ENCODE data around the gene TAF11L6.
"Not testable (repeated sequence)": the region's sequence is repeated elsewhere in the genome, so short reads cannot be mapped to it uniquely, and the experiment has no call there.

The TAF11L6 gene

DNA sequence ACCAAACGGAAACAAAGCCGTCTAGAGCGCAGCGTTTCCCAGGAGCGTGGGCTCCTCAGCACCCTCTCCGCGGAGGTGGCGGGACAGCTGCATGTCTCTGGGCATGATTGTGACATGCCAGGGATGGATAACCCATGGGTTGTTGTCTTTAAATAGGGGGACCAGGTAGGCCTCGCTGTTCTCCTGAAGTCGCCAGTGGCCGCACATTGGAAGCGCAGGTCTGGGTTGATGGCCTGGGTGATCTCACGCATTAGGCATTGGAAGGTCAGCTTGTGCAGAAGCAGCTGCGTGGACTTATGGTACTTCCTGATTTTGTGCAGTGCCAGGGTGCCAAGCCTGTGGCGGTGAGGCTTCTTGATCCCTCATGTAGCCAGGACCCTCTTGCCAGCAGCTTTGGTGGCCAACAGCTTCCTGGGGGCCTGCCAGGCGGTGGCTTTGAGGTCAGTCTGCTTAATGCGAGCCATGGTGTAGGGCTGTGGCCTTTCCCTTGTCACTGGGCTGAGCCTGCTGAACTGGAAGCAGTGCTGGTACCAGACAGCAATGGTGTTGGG, 16.6 kb upstream of the TAF11L6 start:
- in situ Hi-C loops (cut with MboI; ENCODE audit: low sequenced_read_pairs, unreplicated experiment): no loop called here
- TF ChIP-seq, protein P1, sequence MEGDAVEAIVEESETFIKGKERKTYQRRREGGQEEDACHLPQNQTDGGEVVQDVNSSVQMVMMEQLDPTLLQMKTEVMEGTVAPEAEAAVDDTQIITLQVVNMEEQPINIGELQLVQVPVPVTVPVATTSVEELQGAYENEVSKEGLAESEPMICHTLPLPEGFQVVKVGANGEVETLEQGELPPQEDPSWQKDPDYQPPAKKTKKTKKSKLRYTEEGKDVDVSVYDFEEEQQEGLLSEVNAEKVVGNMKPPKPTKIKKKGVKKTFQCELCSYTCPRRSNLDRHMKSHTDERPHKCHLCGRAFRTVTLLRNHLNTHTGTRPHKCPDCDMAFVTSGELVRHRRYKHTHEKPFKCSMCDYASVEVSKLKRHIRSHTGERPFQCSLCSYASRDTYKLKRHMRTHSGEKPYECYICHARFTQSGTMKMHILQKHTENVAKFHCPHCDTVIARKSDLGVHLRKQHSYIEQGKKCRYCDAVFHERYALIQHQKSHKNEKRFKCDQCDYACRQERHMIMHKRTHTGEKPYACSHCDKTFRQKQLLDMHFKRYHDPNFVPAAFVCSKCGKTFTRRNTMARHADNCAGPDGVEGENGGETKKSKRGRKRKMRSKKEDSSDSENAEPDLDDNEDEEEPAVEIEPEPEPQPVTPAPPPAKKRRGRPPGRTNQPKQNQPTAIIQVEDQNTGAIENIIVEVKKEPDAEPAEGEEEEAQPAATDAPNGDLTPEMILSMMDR (IDR thresholded peaks at IDR 0.05; ENCODE audit: borderline replicate concordance, control extremely low read depth, extremely low read depth, insufficient read depth, missing control alignments): no peak
- no peak for DNase-seq (ENCODE audit: low spot score)

DNA sequence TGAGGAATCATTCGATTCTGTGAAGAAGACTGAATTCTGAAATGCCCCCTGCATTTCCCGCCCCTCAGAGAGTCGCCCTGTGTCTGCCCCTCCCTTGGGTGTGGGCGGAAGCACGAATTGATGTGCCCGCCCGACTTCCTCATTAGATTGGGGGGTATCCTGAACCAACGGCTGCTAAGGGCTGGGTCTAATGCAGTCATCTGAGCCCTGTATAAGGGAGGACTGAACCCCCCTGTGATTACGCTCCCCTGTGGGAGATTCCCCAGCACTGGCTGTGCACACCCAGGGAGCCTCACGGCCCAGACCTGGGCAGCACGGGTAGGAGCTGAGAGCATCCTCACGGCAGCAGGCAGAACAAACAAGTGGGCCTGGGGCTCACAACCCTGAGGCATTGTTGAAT, 10.9 kb upstream of the TAF11L6 start:
- DNase-seq (ENCODE audit: low spot score); in situ Hi-C loops (cut with MboI; ENCODE audit: low sequenced_read_pairs, unreplicated experiment): not testable (repeated sequence)

DNA sequence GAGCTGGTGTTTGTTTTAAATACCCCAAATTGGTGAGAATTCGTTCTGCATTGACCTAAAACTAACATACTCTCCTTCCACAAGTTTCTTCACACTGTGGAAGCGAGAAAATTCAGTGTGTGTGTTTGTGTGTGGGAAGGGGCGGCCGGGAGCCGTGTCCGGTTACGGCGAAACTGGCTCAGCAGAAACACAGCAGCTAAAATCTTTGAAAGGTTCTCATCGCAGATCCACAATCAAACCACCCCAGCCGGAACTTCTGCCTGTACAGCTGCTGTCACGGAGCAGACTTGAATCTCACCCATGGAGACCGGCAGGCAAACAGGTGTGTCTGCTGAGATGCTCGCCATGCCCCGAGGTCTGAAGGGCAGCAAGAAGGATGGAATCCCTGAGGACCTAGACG, 10.4 kb upstream of the TAF11L6 start, which contains the start of gene TAF11L3:
TSS of gene TAF11L3 (plus strand) at position 301 of the 400 bp plus-strand sequence.
- DNase-seq (ENCODE audit: low spot score); in situ Hi-C loops (cut with MboI; ENCODE audit: low sequenced_read_pairs, unreplicated experiment): not testable (repeated sequence)

DNA sequence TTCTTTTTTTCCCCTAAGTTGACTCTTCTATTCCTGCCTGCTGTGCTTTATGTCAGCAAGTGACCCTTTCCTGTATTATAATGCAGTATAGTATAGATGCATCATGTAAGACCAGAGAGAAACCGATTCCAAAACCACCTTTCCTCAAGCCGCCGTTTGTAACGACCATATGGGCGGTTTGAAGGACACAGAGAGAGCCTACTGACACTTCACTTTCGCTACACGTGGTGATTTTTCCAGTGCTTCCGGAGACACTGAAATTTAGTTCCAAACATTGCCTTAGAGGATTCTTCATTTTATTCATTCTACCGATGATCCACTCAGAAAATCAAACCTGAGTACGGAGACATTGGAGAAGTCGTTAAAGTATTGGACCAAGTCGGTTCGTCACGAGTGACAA, 9.0 kb upstream of the TAF11L6 start:
- DNase-seq (ENCODE audit: low spot score); in situ Hi-C loops (cut with MboI; ENCODE audit: low sequenced_read_pairs, unreplicated experiment): not testable (repeated sequence)

DNA sequence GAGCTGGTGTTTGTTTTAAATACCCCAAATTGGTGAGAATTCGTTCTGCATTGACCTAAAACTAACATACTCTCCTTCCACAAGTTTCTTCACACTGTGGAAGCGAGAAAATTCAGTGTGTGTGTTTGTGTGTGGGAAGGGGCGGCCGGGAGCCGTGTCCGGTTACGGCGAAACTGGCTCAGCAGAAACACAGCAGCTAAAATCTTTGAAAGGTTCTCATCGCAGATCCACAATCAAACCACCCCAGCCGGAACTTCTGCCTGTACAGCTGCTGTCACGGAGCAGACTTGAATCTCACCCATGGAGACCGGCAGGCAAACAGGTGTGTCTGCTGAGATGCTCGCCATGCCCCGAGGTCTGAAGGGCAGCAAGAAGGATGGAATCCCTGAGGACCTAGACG, 7.0 kb upstream of the TAF11L6 start, which contains the start of gene TAF11L4:
TSS of gene TAF11L4 (plus strand) at position 301 of the 400 bp plus-strand sequence.
- DNase-seq (ENCODE audit: low spot score); in situ Hi-C loops (cut with MboI; ENCODE audit: low sequenced_read_pairs, unreplicated experiment): not testable (repeated sequence)

DNA sequence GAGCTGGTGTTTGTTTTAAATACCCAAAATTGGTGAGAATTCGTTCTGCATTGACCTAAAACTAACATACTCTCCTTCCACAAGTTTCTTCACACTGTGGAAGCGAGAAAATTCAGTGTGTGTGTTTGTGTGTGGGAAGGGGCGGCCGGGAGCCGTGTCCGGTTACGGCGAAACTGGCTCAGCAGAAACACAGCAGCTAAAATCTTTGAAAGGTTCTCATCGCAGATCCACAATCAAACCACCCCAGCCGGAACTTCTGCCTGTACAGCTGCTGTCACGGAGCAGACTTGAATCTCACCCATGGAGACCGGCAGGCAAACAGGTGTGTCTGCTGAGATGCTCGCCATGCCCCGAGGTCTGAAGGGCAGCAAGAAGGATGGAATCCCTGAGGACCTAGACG, 3.5 kb upstream of the TAF11L6 start, which contains the start of gene TAF11L5:
TSS of gene TAF11L5 (plus strand) at position 301 of the 400 bp plus-strand sequence.
- DNase-seq (ENCODE audit: low spot score); in situ Hi-C loops (cut with MboI; ENCODE audit: low sequenced_read_pairs, unreplicated experiment): not testable (repeated sequence)

DNA sequence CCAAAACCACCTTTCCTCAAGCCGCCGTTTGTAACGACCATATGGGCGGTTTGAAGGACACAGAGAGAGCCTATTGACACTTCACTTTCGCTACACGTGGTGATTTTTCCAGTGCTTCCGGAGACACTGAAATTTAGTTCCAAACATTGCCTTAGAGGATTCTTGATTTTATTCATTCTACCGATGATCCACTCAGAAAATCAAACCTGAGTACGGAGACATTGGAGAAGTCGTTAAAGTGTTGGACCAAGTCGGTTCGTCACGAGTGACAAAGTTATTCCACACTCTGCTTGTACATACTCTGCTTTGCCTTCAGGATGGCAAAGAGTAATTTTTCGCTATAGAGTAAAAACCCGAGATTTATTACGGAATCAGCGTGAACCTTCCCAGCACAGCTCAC, 2.0 kb upstream of the TAF11L6 start:
- DNase-seq (ENCODE audit: low spot score); in situ Hi-C loops (cut with MboI; ENCODE audit: low sequenced_read_pairs, unreplicated experiment): not testable (repeated sequence)
